Measurements from ENCODE around the gene UBE2R2. TPM values are rescaled to one million over a fixed set of nuclear protein-coding genes. Genes with fewer than 3 reads are reported as not detected.
"Not testable (repeated sequence)": the region's sequence is repeated elsewhere in the genome, so short reads cannot be mapped to it uniquely, and the experiment has no call there.

Gene UBE2R2
- total RNA-seq, 4 donors from 2014 or later, result 30.4 to 39.9 (median 36.5) TPM

- TF ChIP-seq POLR2A (IDR thresholded peaks at IDR 0.05) (no peak), CTCF (IDR thresholded peaks at IDR 0.05) (no peak)
- no peak overlapping the region for H3K4me3 ChIP-seq (ENCODE audit: low read depth, poor library complexity, severe bottlenecking)
- intact Hi-C loops (cut with DNase I; ENCODE audit: low total_unique reads), result no loop called here
- WGBS, 2 donors, result 93 to 100% methylated on average over 1 of the region's 1 CpG
- DNase-seq (ENCODE audit: low spot score in 2 of 2), result peak in 1 of 2 donors; percentile 17
Observed at GRCh38 chr9:33781736-33782135, 35.2 kb upstream of the UBE2R2 start.

DNA sequence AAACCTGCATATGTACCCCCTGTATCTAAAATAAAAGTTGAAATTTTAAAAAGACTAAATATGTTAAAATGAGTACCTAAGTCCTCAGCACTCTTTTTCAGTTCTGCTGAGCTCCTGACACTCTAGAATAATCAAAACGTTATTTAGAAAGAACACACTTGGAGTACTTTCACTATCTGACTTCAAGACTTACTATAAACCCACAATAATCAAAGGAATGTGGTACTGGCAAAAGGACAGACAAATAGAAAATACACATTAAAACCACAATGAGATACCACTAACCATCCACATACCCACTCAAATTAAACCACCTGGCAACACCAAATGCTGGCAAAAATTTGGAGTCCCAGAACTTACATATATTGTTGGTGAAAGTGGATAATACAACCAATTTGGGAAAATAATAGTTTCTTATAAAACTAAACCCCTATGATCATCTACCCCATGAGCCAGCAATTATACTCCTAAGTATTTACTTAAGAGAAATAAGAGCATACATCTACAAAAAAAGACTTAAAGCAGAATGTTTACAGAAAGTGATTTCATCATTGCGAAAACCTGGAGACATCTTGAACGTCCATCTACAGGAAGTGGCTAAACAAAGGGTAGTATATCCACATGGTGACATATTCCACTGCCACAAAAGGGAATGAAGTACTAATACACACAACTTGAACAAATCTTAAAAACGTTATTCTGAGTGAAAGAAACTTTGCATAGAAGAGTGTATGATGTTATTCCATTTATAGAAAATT, 34.4 kb upstream of the UBE2R2 start:
- H3K4me3 ChIP-seq (ENCODE audit: low read depth, poor library complexity, severe bottlenecking), result no peak overlapping the region
- WGBS, 2 donors, result 46 to 49% methylated on average over 4 of the region's 4 CpGs
- no peak for DNase-seq (ENCODE audit: low spot score in 2 of 2)
- intact Hi-C loops (cut with DNase I; ENCODE audit: low total_unique reads), result no loop called here
- TF ChIP-seq CTCF (IDR thresholded peaks at IDR 0.05), result no peak
- no peak for TF ChIP-seq POLR2A (IDR thresholded peaks at IDR 0.05)

GRCh38 chr9:33785914-33786313, 31.0 kb upstream of the UBE2R2 start:
- no peak overlapping the region for H3K4me3 ChIP-seq (ENCODE audit: low read depth, poor library complexity, severe bottlenecking)
- TF ChIP-seq CTCF (IDR thresholded peaks at IDR 0.05) (no peak), POLR2A (IDR thresholded peaks at IDR 0.05) (no peak)
- no peak for DNase-seq (ENCODE audit: low spot score in 2 of 2)
- 84 to 89% methylated on average over 5 of the region's 5 CpGs for WGBS, 2 donors
- intact Hi-C loops (cut with DNase I; ENCODE audit: low total_unique reads), result no loop called here

DNA sequence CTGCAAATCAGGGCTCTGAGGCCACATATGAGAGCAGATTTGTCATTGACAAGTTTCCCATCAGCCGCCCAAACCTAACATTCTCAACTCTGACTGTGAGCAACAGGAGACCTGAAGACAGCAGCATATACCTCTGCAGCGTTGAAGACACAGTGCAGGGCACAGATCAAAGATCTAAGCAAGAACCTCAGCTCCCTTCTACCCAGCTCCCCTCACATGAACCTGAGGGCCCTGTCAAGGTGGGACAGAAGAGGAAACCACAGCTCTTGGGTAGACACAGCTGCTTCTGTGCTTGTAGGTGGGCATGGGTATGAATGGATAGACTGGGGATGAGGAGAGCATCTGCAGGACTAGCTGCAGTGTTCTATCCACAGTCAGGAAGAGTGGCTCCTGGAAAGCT, 30.3 kb upstream of the UBE2R2 start:
- no peak overlapping the region for H3K4me3 ChIP-seq (ENCODE audit: low read depth, poor library complexity, severe bottlenecking)
- no peak for DNase-seq (ENCODE audit: low spot score in 2 of 2)
- intact Hi-C loops (cut with DNase I; ENCODE audit: low total_unique reads), result no loop called here
- WGBS, 2 donors, result 100% methylated on average over 2 of the region's 2 CpGs
- TF ChIP-seq POLR2A (IDR thresholded peaks at IDR 0.05) (no peak), CTCF (IDR thresholded peaks at IDR 0.05) (no peak)

GRCh38 chr9:33787839-33788238, 29.1 kb upstream of the UBE2R2 start:
- DNase-seq (ENCODE audit: low spot score in 2 of 2), result no peak
- TF ChIP-seq POLR2A (IDR thresholded peaks at IDR 0.05), result no peak
- 0 to 80% methylated on average over 1 of the region's 1 CpG for WGBS, 2 donors
- intact Hi-C loops (cut with DNase I; ENCODE audit: low total_unique reads), result no loop called here
- H3K4me3 ChIP-seq (ENCODE audit: low read depth, poor library complexity, severe bottlenecking), result no peak overlapping the region

DNA sequence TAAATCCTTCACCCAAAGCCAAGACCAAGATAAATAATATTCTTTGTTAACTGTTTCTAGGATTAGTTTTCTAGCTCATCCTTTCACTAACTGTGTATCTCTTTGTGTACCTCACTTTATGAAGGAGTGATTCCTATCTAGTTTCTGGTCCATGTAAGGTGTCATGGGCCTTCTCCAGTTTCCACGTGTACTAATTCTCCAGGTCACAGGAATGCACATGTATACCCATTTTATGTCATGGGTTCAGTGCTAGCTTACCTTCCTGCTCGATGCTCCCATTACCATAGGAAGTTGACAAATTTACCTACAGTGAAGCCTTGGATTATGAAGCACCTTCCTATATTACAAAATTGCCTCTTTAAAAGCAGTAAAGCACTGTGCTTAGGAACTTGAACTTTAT, 27.5 kb upstream of the UBE2R2 start:
- H3K4me3 ChIP-seq (ENCODE audit: low read depth, poor library complexity, severe bottlenecking); DNase-seq (ENCODE audit: low spot score in 2 of 2); intact Hi-C loops (cut with DNase I; ENCODE audit: low total_unique reads): not testable (repeated sequence)
- WGBS, 2 donors, result 91% methylated on average over 2 of the region's 2 CpGs

DNA sequence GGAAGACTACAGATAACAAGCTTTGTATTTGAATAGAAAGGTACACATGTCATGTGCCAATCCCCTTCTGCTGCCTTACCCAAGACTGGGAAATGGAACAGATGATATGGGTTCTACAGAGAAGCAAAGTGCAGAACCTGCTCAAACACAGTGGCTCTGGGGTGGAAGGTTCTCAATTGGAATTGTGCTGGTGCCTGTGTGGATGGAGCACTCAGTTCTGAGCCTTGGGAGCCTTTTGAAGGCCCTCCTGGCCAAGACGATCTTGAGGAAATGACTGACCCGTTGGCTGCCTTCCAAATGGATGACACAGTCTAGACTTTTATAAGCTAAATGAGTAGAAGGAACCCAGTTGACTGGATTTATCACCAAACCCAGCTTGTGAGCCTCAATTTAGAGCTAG, 25.8 kb upstream of the UBE2R2 start:
- 10 to 24% methylated on average over 2 of the region's 2 CpGs for WGBS, 2 donors
- no peak for DNase-seq (ENCODE audit: low spot score in 2 of 2)
- TF ChIP-seq CTCF (IDR thresholded peaks at IDR 0.05), result no peak
- H3K4me3 ChIP-seq (ENCODE audit: low read depth, poor library complexity, severe bottlenecking), result no peak overlapping the region
- intact Hi-C loops (cut with DNase I; ENCODE audit: low total_unique reads), result no loop called here

DNA sequence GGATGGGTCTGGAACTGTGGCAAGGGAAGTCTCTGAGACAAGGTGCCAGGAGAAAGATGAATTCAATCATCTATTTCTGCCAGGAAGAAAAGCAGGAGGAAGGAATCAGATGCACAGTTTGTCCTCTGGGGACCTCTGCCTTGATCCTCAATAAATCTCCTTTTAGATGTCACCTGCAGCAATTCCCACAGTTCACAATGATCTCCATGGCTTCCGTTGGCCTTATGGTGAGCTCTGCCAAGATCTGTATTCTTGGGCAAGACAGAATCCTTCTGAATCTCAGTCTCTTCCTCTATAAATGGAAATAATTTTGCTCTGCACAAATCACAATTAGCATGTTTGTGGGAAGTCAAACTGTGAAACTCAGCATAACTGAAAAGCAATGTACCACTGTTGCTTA, 23.5 kb upstream of the UBE2R2 start:
- 82 to 83% methylated on average over 1 of the region's 1 CpG for WGBS, 2 donors
- H3K4me3 ChIP-seq (ENCODE audit: low read depth, poor library complexity, severe bottlenecking); intact Hi-C loops (cut with DNase I; ENCODE audit: low total_unique reads); DNase-seq (ENCODE audit: low spot score in 2 of 2): not testable (repeated sequence)
